Measurements from ENCODE around the gene SPTBN2.
A peak's percentile ranks its signal among the peaks of the same experiment; 100 is the strongest.

Gene SPTBN2

GRCh38 chr11:66659763-66660162 lies 69.3 kb downstream of the SPTBN2 start:
- no peak for DNase-seq (ENCODE audit: low read depth)
- TF ChIP-seq, protein P1, sequence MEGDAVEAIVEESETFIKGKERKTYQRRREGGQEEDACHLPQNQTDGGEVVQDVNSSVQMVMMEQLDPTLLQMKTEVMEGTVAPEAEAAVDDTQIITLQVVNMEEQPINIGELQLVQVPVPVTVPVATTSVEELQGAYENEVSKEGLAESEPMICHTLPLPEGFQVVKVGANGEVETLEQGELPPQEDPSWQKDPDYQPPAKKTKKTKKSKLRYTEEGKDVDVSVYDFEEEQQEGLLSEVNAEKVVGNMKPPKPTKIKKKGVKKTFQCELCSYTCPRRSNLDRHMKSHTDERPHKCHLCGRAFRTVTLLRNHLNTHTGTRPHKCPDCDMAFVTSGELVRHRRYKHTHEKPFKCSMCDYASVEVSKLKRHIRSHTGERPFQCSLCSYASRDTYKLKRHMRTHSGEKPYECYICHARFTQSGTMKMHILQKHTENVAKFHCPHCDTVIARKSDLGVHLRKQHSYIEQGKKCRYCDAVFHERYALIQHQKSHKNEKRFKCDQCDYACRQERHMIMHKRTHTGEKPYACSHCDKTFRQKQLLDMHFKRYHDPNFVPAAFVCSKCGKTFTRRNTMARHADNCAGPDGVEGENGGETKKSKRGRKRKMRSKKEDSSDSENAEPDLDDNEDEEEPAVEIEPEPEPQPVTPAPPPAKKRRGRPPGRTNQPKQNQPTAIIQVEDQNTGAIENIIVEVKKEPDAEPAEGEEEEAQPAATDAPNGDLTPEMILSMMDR (IDR thresholded peaks at IDR 0.05; ENCODE audit: insufficient read depth, low read depth, low read length, missing control alignments) = no peak
- H3K4me3 ChIP-seq (ENCODE audit: low read length) = no peak overlapping the region

DNA sequence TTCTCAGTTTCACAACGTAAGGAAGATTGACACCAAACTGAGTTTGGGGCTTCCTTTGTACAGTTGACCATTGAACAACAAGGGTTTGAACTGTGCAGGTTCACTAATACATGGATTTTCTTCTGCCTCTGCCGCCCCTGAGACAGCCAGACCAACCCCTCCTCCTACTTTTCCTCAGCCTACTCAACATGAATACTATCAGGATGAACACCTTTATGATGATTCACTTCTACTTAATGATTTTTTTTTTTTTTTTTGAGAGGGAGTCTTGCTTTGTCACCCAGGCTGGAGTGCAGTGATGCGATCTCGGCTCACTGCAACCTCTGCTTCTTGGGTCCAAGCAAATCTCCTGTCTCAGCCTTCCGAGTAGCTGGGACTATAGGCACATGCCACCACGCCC lies 75.9 kb downstream of the SPTBN2 start:
- H3K4me3 ChIP-seq (ENCODE audit: low read length) = no peak overlapping the region
- TF ChIP-seq, protein P1 (IDR thresholded peaks at IDR 0.05; ENCODE audit: insufficient read depth, low read depth, low read length, missing control alignments) = no peak
- peak; percentile 59 for DNase-seq (ENCODE audit: low read depth)

- DNase-seq (ENCODE audit: low read depth) = no peak
- TF ChIP-seq, protein P1 (IDR thresholded peaks at IDR 0.05; ENCODE audit: insufficient read depth, low read depth, low read length, missing control alignments) = no peak
- no peak overlapping the region for H3K4me3 ChIP-seq (ENCODE audit: low read length)
These were observed 76.4 kb downstream of the SPTBN2 start for GRCh38 chr11:66652651-66653050.

DNA sequence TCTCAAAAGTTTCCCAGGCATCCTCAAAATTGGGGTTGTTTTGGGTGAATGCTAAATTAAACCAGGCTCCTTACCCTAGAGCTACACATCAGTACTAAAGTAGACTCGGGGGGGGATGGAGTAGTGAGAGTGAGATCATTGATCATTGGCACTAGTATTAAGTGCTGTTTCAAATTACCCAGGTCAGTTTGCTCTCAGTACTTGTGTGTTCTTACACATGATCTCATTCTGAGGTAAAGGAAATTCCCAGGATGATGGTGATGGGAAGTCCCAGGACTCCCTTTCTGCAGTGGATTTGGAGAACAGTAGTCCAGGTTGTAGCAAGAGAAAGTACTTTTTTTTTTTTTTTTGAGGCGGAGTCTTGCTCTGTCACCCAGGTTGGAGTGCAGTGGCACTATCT lies 78.0 kb downstream of the SPTBN2 start:
- TF ChIP-seq, protein P1 (IDR thresholded peaks at IDR 0.05; ENCODE audit: insufficient read depth, low read depth, low read length, missing control alignments) = no peak
- DNase-seq (ENCODE audit: low read depth) = peak; percentile 28
- H3K4me3 ChIP-seq (ENCODE audit: low read length) = no peak overlapping the region

GRCh38 chr11:66649903-66650302 lies 79.1 kb downstream of the SPTBN2 start:
- no peak for DNase-seq (ENCODE audit: low read depth)
- no peak overlapping the region for H3K4me3 ChIP-seq (ENCODE audit: low read length)
- TF ChIP-seq, protein P1 (IDR thresholded peaks at IDR 0.05; ENCODE audit: insufficient read depth, low read depth, low read length, missing control alignments) = no peak

DNA sequence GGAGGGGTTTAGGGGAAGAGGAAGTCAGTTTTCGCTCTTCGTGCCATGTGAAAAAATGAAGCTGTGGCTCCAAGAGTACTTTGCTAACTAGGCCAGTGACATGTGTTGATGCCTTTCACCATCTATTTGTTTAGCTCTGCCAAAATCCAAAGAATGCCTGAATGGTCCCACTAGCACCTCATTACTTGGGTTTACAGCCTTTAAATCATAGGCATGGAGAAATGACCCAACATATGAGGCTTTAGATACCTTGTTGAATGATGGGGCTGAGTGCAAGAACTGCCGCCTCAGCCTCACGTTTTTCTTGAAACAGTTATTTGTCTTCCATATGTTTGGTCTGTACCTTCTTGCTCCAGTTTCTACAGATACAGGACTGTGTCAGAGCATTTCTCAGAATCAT lies 82.2 kb downstream of the SPTBN2 start:
- DNase-seq (ENCODE audit: low read depth) = no peak
- TF ChIP-seq, protein P1 (IDR thresholded peaks at IDR 0.05; ENCODE audit: insufficient read depth, low read depth, low read length, missing control alignments) = no peak
- no peak overlapping the region for H3K4me3 ChIP-seq (ENCODE audit: low read length)

- TF ChIP-seq, protein P1 (IDR thresholded peaks at IDR 0.05; ENCODE audit: insufficient read depth, low read depth, low read length, missing control alignments) = no peak
- no peak for DNase-seq (ENCODE audit: low read depth)
- H3K4me3 ChIP-seq (ENCODE audit: low read length) = no peak overlapping the region
These were observed 85.1 kb downstream of the SPTBN2 start for GRCh38 chr11:66643745-66644437.
